ENCODE data around the gene IFNA17. TPM values are rescaled to one million over a fixed set of nuclear protein-coding genes. Genes with fewer than 3 reads are reported as not detected.

IFNA17 gene
- total and polyA plus RNA-seq, 2 experiments from 2014 or later = not detected

GRCh38 chr9:21265421-21266189, 37.6 kb upstream of the IFNA17 start:
- H3K4me3 ChIP-seq = no peak overlapping the region
- H3K36me3 ChIP-seq = no peaks in the 10 kb centered on the region
- H3K9me3 ChIP-seq (ENCODE audit: low read depth) = no peaks in the 10 kb centered on the region
- TF ChIP-seq CTCF (IDR thresholded peaks at IDR 0.05; ENCODE audit: low read depth, low read length) = no peak
- no peak overlapping the region for H3K27ac ChIP-seq
- no peak for DNase-seq (ENCODE audit: low read depth in 1 of 2, low spot score in 1 of 2)
- peaks cover 76% of the 10 kb centered on the region for H3K27me3 ChIP-seq
- H3K4me1 ChIP-seq (ENCODE audit: low read depth) = no peaks in the 10 kb centered on the region

- Histone ChIP-seq H3K4me1 (ENCODE audit: low read depth) (no peaks in the 10 kb centered on the region), H3K36me3 (no peaks in the 10 kb centered on the region), H3K4me3 (no peak overlapping the region), H3K27me3 (peaks cover 15% of the 10 kb centered on the region), H3K9me3 (ENCODE audit: low read depth) (no peaks in the 10 kb centered on the region), H3K27ac (no peak overlapping the region)
- DNase-seq (ENCODE audit: low read depth in 1 of 2, low spot score in 1 of 2) = no peak
- no peak for TF ChIP-seq CTCF (IDR thresholded peaks at IDR 0.05; ENCODE audit: low read depth, low read length)
Measured at GRCh38 chr9:21255538-21256212, 27.7 kb upstream of the IFNA17 start.

- H3K36me3 ChIP-seq = no peaks in the 10 kb centered on the region
- H3K4me1 ChIP-seq (ENCODE audit: low read depth) = no peaks in the 10 kb centered on the region
- no peak overlapping the region for H3K27ac ChIP-seq
- H3K27me3 ChIP-seq = peaks cover 15% of the 10 kb centered on the region
- peak; percentile 41 for TF ChIP-seq CTCF (IDR thresholded peaks at IDR 0.05; ENCODE audit: low read depth, low read length)
- peak; percentile 22 to 57 for DNase-seq (ENCODE audit: low read depth in 1 of 2, low spot score in 1 of 2)
- no peak overlapping the region for H3K4me3 ChIP-seq
- H3K9me3 ChIP-seq (ENCODE audit: low read depth) = no peaks in the 10 kb centered on the region
Measured at GRCh38 chr9:21252721-21253547, 24.9 kb upstream of the IFNA17 start.

- no peaks in the 10 kb centered on the region for H3K4me1 ChIP-seq (ENCODE audit: low read depth)
- H3K9me3 ChIP-seq (ENCODE audit: low read depth) = no peaks in the 10 kb centered on the region
- no peak overlapping the region for H3K27ac ChIP-seq
- no peak for TF ChIP-seq CTCF (IDR thresholded peaks at IDR 0.05; ENCODE audit: low read depth, low read length)
- no peaks in the 10 kb centered on the region for H3K36me3 ChIP-seq
- peak in 1 of 2 donors; percentile 8 for DNase-seq (ENCODE audit: low read depth in 1 of 2, low spot score in 1 of 2)
- H3K4me3 ChIP-seq = no peak overlapping the region
- peaks cover 15% of the 10 kb centered on the region for H3K27me3 ChIP-seq
Measured at GRCh38 chr9:21251638-21252037, 23.6 kb upstream of the IFNA17 start.

- no peak for DNase-seq (ENCODE audit: low read depth in 1 of 2, low spot score in 1 of 2)
- Histone ChIP-seq H3K27ac (no peak overlapping the region), H3K27me3 (peaks cover 15% of the 10 kb centered on the region), H3K4me1 (ENCODE audit: low read depth) (no peaks in the 10 kb centered on the region), H3K36me3 (no peaks in the 10 kb centered on the region), H3K9me3 (ENCODE audit: low read depth) (no peaks in the 10 kb centered on the region), H3K4me3 (no peak overlapping the region)
- TF ChIP-seq CTCF (IDR thresholded peaks at IDR 0.05; ENCODE audit: low read depth, low read length) = no peak
Measured at GRCh38 chr9:21251190-21251589, 23.2 kb upstream of the IFNA17 start.

Data from cardiac muscle cell (in vitro differentiated cells and primary cell).